Pancreas (tissue), 10 donors: ENCODE data around the gene DLG2. TPM values are rescaled to one million over a fixed set of nuclear protein-coding genes. Genes with fewer than 3 reads are reported as not detected.

Experiments used
- ATAC-seq, 4 donors: fragments of 200-7000 bp; cut with Tn5 transposase; one replicate each; pipeline versions ENCODE4 v1.8.0 to v1.9.1; 2020; ENCODE audit warnings: mild to moderate bottlenecking in 4 of 4, moderate library complexity in 4 of 4
- DNase-seq, 6 donors: peaks; one replicate each; pipeline ENCODE4 v3.0.0-alpha.2; 2020
- FAIRE-seq: peaks from 2 replicates; lab custom pipeline; 2012; peaks lifted over from hg19 to GRCh38; lab: Jason Lieb, UNC
- H3K27ac ChIP-seq, 4 donors: fragments of 200-600 bp; sonication (generic); 1 replicate in 3 of 4; 2 replicates in 1 of 4; pipeline versions ENCODE4 v1.5.0 to v1.8.0; 2020
- H3K27me3 ChIP-seq, 4 donors: fragments of 200-600 bp; one replicate each; pipeline ENCODE4 v1.8.0; 2021
- H3K36me3 ChIP-seq, 3 donors: fragments of 200-600 bp; sonication (generic) in 1 of 3; one replicate each; pipeline versions ENCODE4 v1.5.0 to v1.8.0; 2020 to 2021
- H3K4me1 ChIP-seq, 3 donors: fragments of 200-600 bp; one replicate each; pipeline ENCODE4 v1.8.0; 2021
- H3K4me3 ChIP-seq, 4 donors: fragments of 200-600 bp; sonication (generic) in 2 of 4; one replicate each; pipeline versions ENCODE4 v1.5.0 to v1.8.0; 2020 to 2021
- H3K9me3 ChIP-seq, 4 donors: fragments of 200-600 bp; one replicate each; pipeline ENCODE4 v1.8.0; 2021
- WGBS, 2 donors: extraction: QIAGEN DNeasy Blood & Tissue Kit; methylation state at CpG; one replicate each; pipeline ENCODE4 v1.1.7; 2013; 5-methylcytosine and 5-hydroxymethylcytosine counted together
- intact Hi-C, 3 donors: fragments of 100-400 bp; cut with DNase I; formaldehyde crosslinking; loops; one replicate each; pipeline versions ENCODE4 v1.11.1 to v1.14.2; 2022
- polyA plus RNA-seq, 2 donors: library from polyadenylated mRNA; stranded (reverse); fragments of 200-250 nt; gene quantifications; one replicate each; pipeline ENCODE4 v1.2.3, GENCODE V29; 2013
- total RNA-seq, 6 donors: library from RNA; stranded (reverse); fragmentation: NEBNext Ultra II Directional in 4 of 6; extraction: Animal tissue kit (Norgen Biotek cat#: 25700) in 4 of 6; gene quantifications; one replicate each; pipeline versions ENCODE4 v1.2.1 to v1.2.4, GENCODE V29; 2021 to 2023
- TF ChIP-seq, protein P1 (sequence below), 4 donors: fragments of 200-600 bp; sonication (generic) in 3 of 4; IDR thresholded peaks; one replicate each; pipeline versions ENCODE4 v1.5.0 to v1.8.0; 2021; ENCODE audit warnings: antibody characterized with exemption in 4 of 4
- donor health status: healthy with polysubstance abuse.
- donor health status: DM: no; HTN: no; CAD: no; lungs with moderate emphysema.
- donor health status: DM: no; HTN: no; CAD: no.
- donor health status: control.
- donor health status: control.
- donor health status: Bipolar disorder and iron deficiency.
- donor health status: DM: yes; HTN: yes; CAD: no.
- donor health status: DM: no; HTN: no; CAD: no.
- donor health status: DM: no; HTN: no; CAD: no.
- donor health status: DM: yes; HTN: yes; CAD: no.

DLG2 gene
- total and polyA plus RNA-seq, 8 donors: 1.2 to 5.4 (median 3.6) TPM

DNA sequence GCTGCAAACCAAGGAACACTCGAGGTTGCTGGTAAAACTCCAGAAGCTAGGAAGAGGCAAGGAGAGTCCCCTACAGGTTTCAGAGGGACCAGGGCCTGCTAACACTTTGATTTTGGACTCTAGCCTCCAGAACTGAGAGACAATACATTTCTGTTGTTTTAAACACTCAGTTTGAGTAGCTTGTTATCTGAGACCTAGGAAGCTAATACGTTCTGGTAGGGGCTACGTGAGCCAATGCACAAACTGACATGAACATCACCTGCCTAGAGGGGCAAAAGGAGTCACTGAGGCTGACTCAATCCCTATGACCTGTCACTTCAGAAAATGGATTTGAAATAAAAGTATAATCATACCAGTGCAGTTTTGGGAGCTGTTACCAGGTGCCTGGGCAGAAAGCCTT is 1775.1 kb downstream of the DLG2 start:
- no peak overlapping the region for H3K4me3 ChIP-seq
- TF ChIP-seq, protein P1, sequence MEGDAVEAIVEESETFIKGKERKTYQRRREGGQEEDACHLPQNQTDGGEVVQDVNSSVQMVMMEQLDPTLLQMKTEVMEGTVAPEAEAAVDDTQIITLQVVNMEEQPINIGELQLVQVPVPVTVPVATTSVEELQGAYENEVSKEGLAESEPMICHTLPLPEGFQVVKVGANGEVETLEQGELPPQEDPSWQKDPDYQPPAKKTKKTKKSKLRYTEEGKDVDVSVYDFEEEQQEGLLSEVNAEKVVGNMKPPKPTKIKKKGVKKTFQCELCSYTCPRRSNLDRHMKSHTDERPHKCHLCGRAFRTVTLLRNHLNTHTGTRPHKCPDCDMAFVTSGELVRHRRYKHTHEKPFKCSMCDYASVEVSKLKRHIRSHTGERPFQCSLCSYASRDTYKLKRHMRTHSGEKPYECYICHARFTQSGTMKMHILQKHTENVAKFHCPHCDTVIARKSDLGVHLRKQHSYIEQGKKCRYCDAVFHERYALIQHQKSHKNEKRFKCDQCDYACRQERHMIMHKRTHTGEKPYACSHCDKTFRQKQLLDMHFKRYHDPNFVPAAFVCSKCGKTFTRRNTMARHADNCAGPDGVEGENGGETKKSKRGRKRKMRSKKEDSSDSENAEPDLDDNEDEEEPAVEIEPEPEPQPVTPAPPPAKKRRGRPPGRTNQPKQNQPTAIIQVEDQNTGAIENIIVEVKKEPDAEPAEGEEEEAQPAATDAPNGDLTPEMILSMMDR (IDR thresholded peaks at IDR 0.05): no peak
- no peaks in the 10 kb centered on the region for H3K27me3 ChIP-seq
- WGBS, 2 donors: 88 to 90% methylated on average over 3 of the region's 3 CpGs
- H3K27ac ChIP-seq: no peak overlapping the region
- intact Hi-C loops: loop anchor here in 1 of 3 donors (10.0 kb wide), 1 partner anchor 463 kb away; no protein-coding TSS in a partner anchor
- H3K9me3 ChIP-seq: no peaks in the 10 kb centered on the region
- H3K4me1 ChIP-seq: peaks cover 7 to 16% (median 13%) of the 10 kb centered on the region in 3 donors
- FAIRE-seq (no peak), ATAC-seq (no peak), DNase-seq (no peak)
- no peaks in the 10 kb centered on the region for H3K36me3 ChIP-seq

DNA sequence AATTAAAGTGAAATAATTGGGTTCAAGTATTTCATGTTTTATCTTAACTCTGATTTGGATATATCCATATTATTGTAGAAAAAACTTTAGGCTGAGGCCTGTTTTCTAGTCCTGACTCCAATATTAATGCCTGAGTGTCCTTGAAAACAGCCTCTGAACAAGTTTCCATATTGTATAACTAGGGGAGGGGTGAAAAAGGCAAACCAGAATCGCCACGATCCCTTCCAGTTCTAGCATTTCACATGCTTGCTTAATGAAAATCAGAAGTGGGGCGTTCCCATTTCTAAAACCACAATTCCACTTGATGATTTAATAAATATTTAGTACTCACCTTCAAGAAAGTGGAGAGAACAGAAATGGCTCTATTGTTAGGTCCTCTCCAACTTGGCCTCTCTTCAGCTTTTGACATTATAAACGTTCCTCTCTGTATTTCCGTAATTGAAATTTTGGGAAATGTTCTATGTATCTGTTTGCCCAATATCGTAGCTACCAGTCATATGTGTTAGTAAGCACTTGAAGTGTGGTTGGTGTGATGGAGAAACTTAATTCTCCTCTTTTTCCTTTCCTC is 1779.6 kb downstream of the DLG2 start:
- TF ChIP-seq, protein P1 (IDR thresholded peaks at IDR 0.05): no peak
- no peak overlapping the region for H3K27ac ChIP-seq
- no peak for ATAC-seq

DNA sequence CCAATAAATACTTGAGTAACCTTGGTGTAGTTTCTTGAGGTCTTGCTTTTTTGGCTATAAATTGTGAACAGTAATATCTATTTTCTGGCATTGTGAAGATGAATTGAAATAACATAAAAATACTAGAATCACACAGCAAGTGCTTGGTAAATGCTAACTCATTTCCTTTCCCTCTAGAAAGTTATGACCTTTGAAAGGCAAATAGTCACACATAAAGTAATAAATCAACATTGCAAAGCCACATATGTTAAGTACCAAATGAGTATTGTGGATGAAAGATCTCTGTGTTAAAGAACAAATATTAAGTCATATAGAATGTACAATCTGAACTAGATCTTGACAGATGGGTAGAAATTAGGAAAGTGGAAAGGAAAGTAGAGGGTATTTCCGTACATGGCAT is 1781.3 kb downstream of the DLG2 start:
- Histone ChIP-seq H3K4me1 (no peaks in the 10 kb centered on the region), H3K27me3 (no peaks in the 10 kb centered on the region), H3K27ac (no peak overlapping the region), H3K4me3 (no peak overlapping the region), H3K36me3 (no peaks in the 10 kb centered on the region), H3K9me3 (no peaks in the 10 kb centered on the region)
- no peak for FAIRE-seq
- intact Hi-C loops: no loop called here
- ATAC-seq: no peak
- no peak for DNase-seq
- TF ChIP-seq, protein P1 (IDR thresholded peaks at IDR 0.05): no peak
- 80 to 91% methylated on average over 1 of the region's 1 CpG for WGBS, 2 donors

More for the DNA sequence above, 1779.6 kb downstream of the DLG2 start:
- FAIRE-seq: no peak
- no peaks in the 10 kb centered on the region for H3K9me3 ChIP-seq
- H3K27me3 ChIP-seq: no peaks in the 10 kb centered on the region
- WGBS, 2 donors: 78 to 81% methylated on average over 6 of the region's 6 CpGs
- no peaks in the 10 kb centered on the region for H3K36me3 ChIP-seq
- intact Hi-C loops: no loop called here
- no peak for DNase-seq
- H3K4me3 ChIP-seq: no peak overlapping the region
- peaks cover 5 to 7% (median 6%) of the 10 kb centered on the region in 3 donors for H3K4me1 ChIP-seq

DNA sequence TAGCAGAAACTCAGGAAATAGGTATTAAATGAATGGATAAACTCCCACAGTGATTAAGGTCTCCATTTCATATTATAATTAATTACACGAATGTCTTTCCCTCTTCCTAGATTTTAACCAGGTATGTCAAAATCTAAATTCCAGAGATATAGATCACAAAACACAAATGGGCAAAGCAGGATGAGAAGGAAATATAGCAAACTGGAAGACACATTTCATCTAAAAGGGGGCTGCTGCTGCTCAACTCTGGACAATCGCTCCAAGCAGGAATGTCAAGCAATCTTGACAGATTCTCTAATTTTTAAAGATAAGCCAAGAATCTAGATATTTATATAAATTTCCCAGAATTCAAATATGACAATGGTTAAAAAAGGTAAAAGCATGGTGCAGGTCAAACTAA is 1786.8 kb downstream of the DLG2 start:
- no peak overlapping the region for H3K4me3 ChIP-seq
- H3K36me3 ChIP-seq: no peaks in the 10 kb centered on the region
- intact Hi-C loops: no loop called here
- TF ChIP-seq, protein P1 (IDR thresholded peaks at IDR 0.05): no peak
- H3K27me3 ChIP-seq: no peaks in the 10 kb centered on the region
- no peak for FAIRE-seq
- no peaks in the 10 kb centered on the region for H3K9me3 ChIP-seq
- WGBS, 2 donors: 45 to 72% methylated on average over 2 of the region's 2 CpGs
- no peak for ATAC-seq
- DNase-seq: no peak
- no peaks in the 10 kb centered on the region for H3K4me1 ChIP-seq
- no peak overlapping the region for H3K27ac ChIP-seq

- Histone ChIP-seq H3K27me3 (no peaks in the 10 kb centered on the region), H3K27ac (no peak overlapping the region), H3K4me1 (no peaks in the 10 kb centered on the region), H3K9me3 (no peaks in the 10 kb centered on the region), H3K4me3 (no peak overlapping the region), H3K36me3 (no peaks in the 10 kb centered on the region)
- TF ChIP-seq, protein P1 (IDR thresholded peaks at IDR 0.05): peak; percentile 32 to 72 (median 52)
- DNase-seq (peak in 4 of 6 donors; percentile 14 to 51 (median 24)), FAIRE-seq (no peak), ATAC-seq (peak; percentile 72 to 97 (median 94))
- WGBS, 2 donors: 37 to 39% methylated on average over 10 of the region's 10 CpGs
- intact Hi-C loops: no loop called here
Observed at GRCh38 chr11:83836883-83837654, 1790.1 kb downstream of the DLG2 start.
